Lower leg skin (tissue), 4 donors: ENCODE results near the gene EGFL7. TPM values are rescaled to one million over a fixed set of nuclear protein-coding genes. Genes with fewer than 3 reads are reported as not detected.
A peak's percentile ranks its signal among the peaks of the same experiment; 100 is the strongest.

Source experiments
- DNase-seq, 2 donors: peaks; one replicate each; pipeline ENCODE4 v3.0.0-alpha.2; 2019; ENCODE audit warnings: low spot score in 2 of 2
- H3K4me3 ChIP-seq: fragments of 200-600 bp; sonication (generic); 2 replicates; pipeline ENCODE4 v1.5.1; 2017; ENCODE audit warnings: mild to moderate bottlenecking, low read depth; ENCODE audit not compliant: poor library complexity, severe bottlenecking
- POLR2A ChIP-seq, 2 donors: fragments of 450-650 bp; IDR thresholded peaks; one replicate each; pipeline ENCODE4 v1.6.1; 2016 to 2017; ENCODE audit warnings: antibody characterized with exemption in 2 of 2, mild to moderate bottlenecking in 1 of 2, moderate library complexity in 1 of 2
- WGBS, 2 donors: methylation state at CpG; one replicate each; pipeline ENCODE4 v1.1.5; 2018; 5-methylcytosine and 5-hydroxymethylcytosine counted together
- intact Hi-C: fragments of 100-400 bp; cut with DNase I; formaldehyde crosslinking; loops from one replicate; pipeline ENCODE4 v1.15.0; 2023; ENCODE audit warnings: low total_unique reads
- total RNA-seq, 4 donors: library from RNA; depleted of rRNA; stranded (reverse); fragments of >200 nt; gene quantifications; one replicate each; pipeline ENCODE4 v1.1.0, GENCODE V29; 2016
- TF ChIP-seq, protein P1 (sequence below), 3 donors: fragments of 450-650 bp; IDR thresholded peaks; one replicate each; pipeline ENCODE4 v1.5.1; 2016; ENCODE audit warnings: antibody characterized with exemption in 3 of 3, mild to moderate bottlenecking in 3 of 3, moderate library complexity in 2 of 3

Gene EGFL7
- total RNA-seq: 10 to 100 TPM; 27.8 to 62.2 (median 46.2) TPM

DNA sequence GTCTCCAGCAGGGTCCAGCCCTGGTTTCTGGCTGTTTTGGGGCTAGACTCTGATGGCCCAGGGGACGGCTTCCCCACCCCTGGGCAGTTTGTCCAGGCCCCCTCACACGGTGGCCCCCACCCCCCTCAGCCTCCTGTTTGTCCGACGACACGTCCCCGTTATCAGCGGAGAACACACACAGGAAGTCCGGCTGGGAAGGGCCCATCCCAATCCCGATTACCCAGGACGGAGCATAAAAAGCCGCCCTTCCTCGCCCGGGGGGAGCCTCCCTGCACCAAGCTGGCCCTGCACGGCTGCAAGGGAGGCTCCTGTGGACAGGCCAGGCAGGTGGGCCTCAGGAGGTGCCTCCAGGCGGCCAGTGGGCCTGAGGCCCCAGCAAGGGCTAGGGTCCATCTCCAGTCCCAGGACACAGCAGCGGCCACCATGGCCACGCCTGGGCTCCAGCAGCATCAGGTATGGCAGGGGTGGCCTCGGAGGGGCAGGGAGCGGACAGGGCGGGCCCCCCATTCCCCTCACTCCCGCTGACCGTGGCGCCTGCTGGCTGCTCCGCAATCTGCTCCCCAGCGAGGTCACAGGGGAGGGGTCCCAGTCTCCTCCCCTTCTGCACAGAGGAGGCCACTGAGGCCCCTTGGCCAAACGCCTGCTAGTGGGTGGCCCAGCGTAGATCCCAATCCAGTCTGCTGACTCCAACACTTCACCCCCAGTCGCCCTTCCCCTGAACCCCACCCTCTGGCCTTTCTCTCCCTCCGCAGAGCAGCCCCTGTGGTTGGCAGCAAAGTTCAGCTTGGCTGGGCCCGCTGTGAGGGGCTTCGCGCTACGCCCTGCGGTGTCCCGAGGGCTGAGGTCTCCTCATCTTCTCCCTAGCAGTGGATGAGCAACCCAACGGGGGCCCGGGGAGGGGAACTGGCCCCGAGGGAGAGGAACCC, at the start of gene EGFL7:
Gene EGFL7, plus strand, starts transcription at position 261 of the 926 bp plus-strand sequence. CDS start 5,367 bp downstream, outside the sequence.
- 71 to 83% methylated on average over 20 to 33 of the region's 38 CpGs for WGBS, 2 donors
- TF ChIP-seq POLR2A (IDR thresholded peaks at IDR 0.05): no peak
- TF ChIP-seq, protein P1, sequence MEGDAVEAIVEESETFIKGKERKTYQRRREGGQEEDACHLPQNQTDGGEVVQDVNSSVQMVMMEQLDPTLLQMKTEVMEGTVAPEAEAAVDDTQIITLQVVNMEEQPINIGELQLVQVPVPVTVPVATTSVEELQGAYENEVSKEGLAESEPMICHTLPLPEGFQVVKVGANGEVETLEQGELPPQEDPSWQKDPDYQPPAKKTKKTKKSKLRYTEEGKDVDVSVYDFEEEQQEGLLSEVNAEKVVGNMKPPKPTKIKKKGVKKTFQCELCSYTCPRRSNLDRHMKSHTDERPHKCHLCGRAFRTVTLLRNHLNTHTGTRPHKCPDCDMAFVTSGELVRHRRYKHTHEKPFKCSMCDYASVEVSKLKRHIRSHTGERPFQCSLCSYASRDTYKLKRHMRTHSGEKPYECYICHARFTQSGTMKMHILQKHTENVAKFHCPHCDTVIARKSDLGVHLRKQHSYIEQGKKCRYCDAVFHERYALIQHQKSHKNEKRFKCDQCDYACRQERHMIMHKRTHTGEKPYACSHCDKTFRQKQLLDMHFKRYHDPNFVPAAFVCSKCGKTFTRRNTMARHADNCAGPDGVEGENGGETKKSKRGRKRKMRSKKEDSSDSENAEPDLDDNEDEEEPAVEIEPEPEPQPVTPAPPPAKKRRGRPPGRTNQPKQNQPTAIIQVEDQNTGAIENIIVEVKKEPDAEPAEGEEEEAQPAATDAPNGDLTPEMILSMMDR (IDR thresholded peaks at IDR 0.05): no peak
- intact Hi-C loops: no loop called here
- H3K4me3 ChIP-seq: peak within 1 kb of the TSS; percentile 23
- DNase-seq: no peak

DNA sequence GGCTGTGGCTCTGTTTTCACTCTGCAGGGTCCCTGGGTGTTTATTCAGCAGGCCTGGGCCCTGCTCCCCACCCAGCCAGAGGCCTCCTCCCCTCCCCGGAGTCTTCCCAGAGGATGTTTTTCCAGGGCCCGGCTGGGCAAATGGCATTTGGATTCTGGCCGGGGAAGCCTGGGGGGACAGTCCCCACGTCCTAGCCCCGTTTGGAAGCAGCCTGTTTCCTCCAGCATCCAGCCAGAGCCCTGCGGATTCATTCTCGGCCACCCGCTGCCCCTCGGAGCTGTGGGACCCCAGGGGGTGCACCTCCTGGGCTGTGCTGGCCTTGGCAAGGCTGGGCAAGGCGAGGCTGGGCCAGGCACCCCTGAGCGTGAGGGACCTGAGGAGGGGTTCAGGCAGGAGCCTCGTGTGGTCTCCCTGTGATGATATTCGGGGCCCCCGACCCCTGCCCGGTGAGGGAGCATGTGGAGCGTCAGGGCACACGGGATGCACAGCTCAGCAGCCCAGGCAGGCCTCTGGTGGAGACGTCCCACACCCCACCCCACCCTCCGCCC, 48.8 kb upstream of the EGFL7 start:
- intact Hi-C loops: no loop called here
- WGBS, 2 donors: 71 to 80% methylated on average over 14 to 18 of the region's 19 CpGs
- no peak overlapping the region for H3K4me3 ChIP-seq
- TF ChIP-seq, protein P1 (IDR thresholded peaks at IDR 0.05): no peak
- no peak for TF ChIP-seq POLR2A (IDR thresholded peaks at IDR 0.05)
- no peak for DNase-seq

DNA sequence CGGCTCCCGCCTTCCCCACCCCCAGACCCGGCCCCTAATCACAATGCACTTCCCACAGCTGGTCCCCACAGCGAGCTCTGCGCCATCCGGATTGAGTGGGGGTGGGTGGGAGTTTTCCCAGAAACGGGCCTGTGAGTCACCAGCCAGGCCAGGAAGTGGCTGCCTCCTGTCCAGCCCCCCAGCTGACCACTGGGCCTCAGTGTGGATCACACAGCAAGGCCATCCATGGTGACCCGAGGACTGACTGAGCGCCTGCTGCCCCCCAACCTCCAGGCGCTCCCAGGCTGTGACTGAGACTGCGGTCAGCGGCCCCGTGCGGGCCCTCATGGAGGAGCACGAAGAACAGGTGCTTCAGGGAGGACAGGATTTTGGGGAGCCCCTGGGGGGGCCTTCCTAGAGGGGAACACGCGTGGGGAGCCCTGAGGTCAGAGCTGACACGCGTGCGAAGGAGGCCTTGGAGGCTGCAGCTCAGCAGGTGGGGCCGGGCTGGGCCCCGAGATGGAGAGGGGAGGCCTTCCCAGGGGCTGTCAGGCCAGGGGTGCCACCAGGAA, 48.3 kb upstream of the EGFL7 start:
- no peak for DNase-seq
- no peak for TF ChIP-seq POLR2A (IDR thresholded peaks at IDR 0.05)
- TF ChIP-seq, protein P1 (IDR thresholded peaks at IDR 0.05): no peak
- WGBS, 2 donors: 87 to 89% methylated on average over 22 of the region's 22 CpGs

DNA sequence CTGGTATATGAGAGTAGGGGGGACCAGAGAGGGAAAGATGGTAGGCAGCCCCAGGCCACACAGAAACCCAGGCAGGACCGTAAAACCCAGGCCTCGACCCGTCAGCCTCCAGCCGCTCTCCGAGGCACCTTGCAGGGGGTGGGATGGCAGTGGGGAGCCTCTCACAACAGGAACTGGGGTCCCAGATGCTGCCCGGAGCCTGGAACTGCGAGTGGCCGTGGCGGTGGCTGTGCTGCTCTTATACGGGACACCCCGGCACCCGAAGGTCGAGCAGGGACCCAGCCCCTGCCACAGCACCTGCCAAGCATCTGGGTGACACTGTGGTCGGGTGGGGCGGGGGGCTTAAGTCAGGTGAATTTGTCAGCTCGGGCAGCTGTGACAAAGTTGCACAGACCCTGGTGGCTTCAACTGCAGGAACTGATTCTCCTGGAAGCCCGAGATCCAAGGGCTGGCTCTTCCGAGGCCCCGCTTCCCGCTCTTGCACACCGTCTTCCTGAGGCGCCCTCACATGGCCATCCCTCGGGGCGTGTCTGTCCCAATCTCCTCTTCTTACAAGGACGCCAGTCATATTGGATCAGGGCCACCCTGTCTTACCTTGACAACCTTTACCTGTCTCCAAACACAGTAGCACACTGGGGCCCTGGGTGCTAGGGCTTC, 47.6 kb upstream of the EGFL7 start:
- no peak for TF ChIP-seq POLR2A (IDR thresholded peaks at IDR 0.05)
- TF ChIP-seq, protein P1 (IDR thresholded peaks at IDR 0.05): no peak
- H3K4me3 ChIP-seq: no peak overlapping the region
- intact Hi-C loops: no loop called here
- WGBS, 2 donors: 77 to 79% methylated on average over 17 to 21 of the region's 25 CpGs
- no peak for DNase-seq

More for the DNA sequence above, 48.3 kb upstream of the EGFL7 start:
- H3K4me3 ChIP-seq: no peak overlapping the region
- intact Hi-C loops: no loop called here

DNA sequence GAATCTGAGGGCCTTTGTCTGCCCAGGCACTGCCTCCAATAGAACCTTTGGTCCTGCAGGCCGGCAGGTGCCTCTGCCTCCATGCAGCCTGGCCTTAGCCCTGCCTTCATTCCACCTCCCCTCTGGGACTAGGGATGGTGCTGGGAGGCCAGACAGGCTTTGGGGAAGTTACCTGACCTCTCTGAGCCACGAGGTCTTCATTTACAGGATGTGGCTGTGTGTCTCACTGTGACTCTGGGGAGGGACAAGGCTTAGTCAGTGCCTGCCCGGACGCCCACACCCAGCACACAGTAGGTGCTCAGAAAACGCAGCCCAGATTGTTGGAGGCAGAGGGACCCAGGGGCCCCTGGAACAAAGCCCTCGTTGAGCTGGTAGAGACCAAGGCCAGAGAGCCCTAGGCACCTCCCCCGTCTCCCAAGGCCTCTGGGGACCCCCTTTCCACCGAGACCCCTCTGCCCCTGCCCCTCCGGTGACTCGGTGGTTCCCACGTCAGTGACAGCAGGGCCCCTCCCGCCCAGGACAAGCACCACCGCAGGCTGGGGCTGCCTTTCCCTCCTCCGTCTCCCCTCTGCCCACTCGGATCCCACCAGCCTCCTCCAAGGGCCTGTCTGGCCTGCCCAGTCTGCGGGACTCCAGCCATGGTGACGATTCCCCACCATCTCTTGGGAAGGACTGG, 46.9 kb upstream of the EGFL7 start:
- no peak overlapping the region for H3K4me3 ChIP-seq
- no peak for TF ChIP-seq POLR2A (IDR thresholded peaks at IDR 0.05)
- TF ChIP-seq, protein P1 (IDR thresholded peaks at IDR 0.05): no peak
- no peak for DNase-seq
- intact Hi-C loops: no loop called here
- WGBS, 2 donors: 80 to 82% methylated on average over 10 to 17 of the region's 17 CpGs
